SK-N-MC (cell line): Measurements from ENCODE around the gene SPOUT1.

Experiments
- EZH2 ChIP-seq: fragments of 200-600 bp; sonication (generic); IDR thresholded peaks from one replicate; pipeline ENCODE4 v1.6.1; 2017; ENCODE audit warnings: antibody characterized with exemption
- POLR2AphosphoS5 ChIP-seq: IDR thresholded peaks from 2 replicates; pipeline ENCODE4 v1.6.1; 2012; ENCODE audit warnings: mild to moderate bottlenecking, low read depth, low read length, borderline replicate concordance

DNA sequence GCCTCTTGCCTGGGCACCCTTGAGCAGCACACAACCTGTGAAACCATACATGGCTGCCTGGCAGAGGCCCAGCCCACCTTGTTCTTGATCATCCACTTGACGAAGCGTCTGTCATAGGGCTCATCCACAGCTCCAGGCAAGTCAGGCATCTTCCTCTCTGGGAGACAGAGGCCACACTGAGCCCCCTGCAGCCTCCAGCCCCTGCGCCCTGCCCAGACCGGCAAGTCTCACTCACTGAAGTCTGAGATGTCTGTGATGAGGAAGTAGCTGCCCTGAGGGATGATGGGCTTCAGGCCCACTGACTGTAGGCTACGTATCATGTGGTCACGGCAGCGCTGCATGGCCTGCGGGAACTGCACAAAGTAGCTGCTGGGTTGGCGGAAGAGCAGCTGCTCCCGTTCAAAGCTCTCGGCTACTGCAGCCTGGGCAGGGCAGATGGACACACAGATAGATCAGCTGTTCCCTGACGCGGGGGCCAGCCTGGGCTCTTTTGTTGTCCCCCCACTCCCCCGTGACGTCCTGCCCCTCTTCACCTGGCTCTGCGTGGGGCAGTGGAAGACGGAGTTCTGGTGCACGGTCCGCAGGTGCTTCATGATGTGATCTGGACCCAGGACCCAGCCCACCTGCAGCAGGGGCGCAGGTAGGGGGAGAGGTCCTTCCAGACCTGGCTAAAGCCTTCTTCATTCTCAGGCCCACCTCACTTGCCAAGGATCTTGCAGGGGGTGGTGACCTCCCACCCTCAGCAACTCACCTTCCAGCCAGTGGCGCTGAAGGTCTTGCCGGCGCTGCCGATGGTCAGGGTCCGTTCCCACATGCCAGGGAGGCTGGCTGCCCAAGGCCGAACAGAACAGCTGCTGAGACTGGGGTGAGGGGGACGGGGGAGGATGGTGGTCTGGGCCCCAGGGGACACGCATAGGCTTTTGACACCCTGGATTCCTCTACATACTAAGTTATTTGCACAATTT, 5.9 kb upstream of the SPOUT1 start:
- TF ChIP-seq EZH2 = no peak
- TF ChIP-seq POLR2AphosphoS5 = no peak
